Peyer's patch (tissue), 4 donors: Measurements from ENCODE around the gene NR4A1.

ENCODE experiments used
- CTCF ChIP-seq, 6 experiments: fragments of 450-650 bp in 4 of 6; fragments of 200-600 bp in 2 of 6; sonication (generic) in 1 of 6; IDR thresholded peaks; one replicate each; pipeline ENCODE4 v1.5.1; 2017 to 2019; ENCODE audit warnings: antibody characterized with exemption in 6 of 6, mild to moderate bottlenecking in 3 of 6, moderate library complexity in 1 of 6
- POLR2A ChIP-seq, 2 donors: fragments of 450-650 bp; IDR thresholded peaks; one replicate each; pipeline ENCODE4 v1.5.1; 2017; ENCODE audit warnings: antibody characterized with exemption in 2 of 2, mild to moderate bottlenecking in 2 of 2, moderate library complexity in 2 of 2

GRCh38 chr12:52060498-52061177, 9.4 kb downstream of the NR4A1 start:
- TF ChIP-seq CTCF (IDR thresholded peaks at IDR 0.05) = no peak
- TF ChIP-seq POLR2A (IDR thresholded peaks at IDR 0.05) = no peak
